Neural cell (in vitro differentiated cells): ENCODE measurements around the gene PPM1N. TPM values are rescaled to one million over a fixed set of nuclear protein-coding genes. Genes with fewer than 3 reads are reported as not detected.

Source experiments
- H2AFZ ChIP-seq: fragments of 200-600, 300-800 bp; sonication (generic), shearing (Covaris generic); 2 replicates; pipeline ENCODE4 v1.6.0; 2014; ENCODE audit warnings: low read depth, mild to moderate bottlenecking, antibody characterized with exemption, low read length, moderate library complexity
- H3F3A ChIP-seq: fragments of 200-600 bp; shearing (Covaris generic); 2 replicates; pipeline ENCODE4 v1.6.1; 2016; ENCODE audit warnings: mild to moderate bottlenecking, moderate library complexity, mixed read lengths, antibody characterized with exemption, low read length; ENCODE audit not compliant: insufficient read depth, poor library complexity, severe bottlenecking
- H3K27ac ChIP-seq: fragments of 200-600, 300-800 bp; sonication (generic), shearing (Covaris generic); 2 replicates; pipeline ENCODE4 v1.5.1; 2014; ENCODE audit warnings: mild to moderate bottlenecking, low read length, moderate library complexity
- H3K27me3 ChIP-seq: fragments of 300-800, 200-600 bp; sonication (generic), shearing (Covaris generic); 2 replicates; pipeline ENCODE4 v1.6.0; 2014; ENCODE audit warnings: mild to moderate bottlenecking, low read depth, low read length, moderate library complexity; ENCODE audit not compliant: insufficient read depth
- H3K36me3 ChIP-seq: fragments of 300-800, 200-600 bp; sonication (generic), shearing (Covaris generic); 2 replicates; pipeline ENCODE4 v1.5.1; 2014; ENCODE audit warnings: mild to moderate bottlenecking, antibody characterized with exemption, low read length, moderate library complexity; ENCODE audit not compliant: insufficient read depth
- H3K4me2 ChIP-seq: fragments of 300-800, 200-600 bp; sonication (generic), shearing (Covaris generic); 2 replicates; pipeline ENCODE4 v1.6.0; 2014; ENCODE audit warnings: mild to moderate bottlenecking, low read length
- H3K4me3 ChIP-seq: fragments of 300-800, 200-600 bp; sonication (generic), shearing (Covaris generic); 2 replicates; pipeline ENCODE4 v1.5.1; 2014; ENCODE audit warnings: mild to moderate bottlenecking, low read length, moderate library complexity
- H3K79me2 ChIP-seq: fragments of 200-600 bp; shearing (Covaris generic); replicated peaks from 2 replicates; pipeline ENCODE4 v1.6.0; 2014; ENCODE audit warnings: mild to moderate bottlenecking, low read length, moderate library complexity; ENCODE audit not compliant: insufficient read depth
- H3K9ac ChIP-seq: fragments of 300-800, 200-600 bp; sonication (generic), shearing (Covaris generic); 2 replicates; pipeline ENCODE4 v1.6.1; 2016; ENCODE audit warnings: mild to moderate bottlenecking, low read length, mixed read lengths
- H3K9me2 ChIP-seq: fragments of 200-600 bp; shearing (Covaris generic); 2 replicates; pipeline ENCODE4 v1.6.1; 2016; ENCODE audit warnings: mild to moderate bottlenecking, low read length, mixed read lengths; ENCODE audit not compliant: insufficient read depth
- H3K9me3 ChIP-seq: fragments of 200-600, 300-800 bp; sonication (generic), shearing (Covaris generic); 2 replicates; pipeline ENCODE4 v1.6.1; 2016; ENCODE audit warnings: mild to moderate bottlenecking, mixed run types, low read length, moderate library complexity, mixed read lengths
- H4K20me1 ChIP-seq: fragments of 200-600 bp; shearing (Covaris generic); 2 replicates; pipeline ENCODE4 v1.6.1; 2016; ENCODE audit warnings: mild to moderate bottlenecking, mixed run types; ENCODE audit not compliant: insufficient read depth
- CTCF ChIP-seq: fragments of 450-650 bp; IDR thresholded peaks from 2 replicates; pipeline ENCODE4 v1.5.1; 2014; ENCODE audit warnings: antibody characterized with exemption, mild to moderate bottlenecking, moderate library complexity; ENCODE audit not compliant: poor library complexity, severe bottlenecking
- EP300 ChIP-seq: fragments of 450-650 bp; conservative IDR thresholded peaks from 2 replicates; pipeline ENCODE4 v1.6.1; 2014; ENCODE audit warnings: antibody characterized with exemption, mild to moderate bottlenecking, moderate library complexity; ENCODE audit not compliant: poor library complexity, severe bottlenecking
- EZH2 ChIP-seq: fragments of 200-600, 300-800 bp; shearing (Covaris generic), sonication (generic); IDR thresholded peaks from 2 replicates; pipeline ENCODE4 v1.6.1; 2014; ENCODE audit warnings: antibody characterized with exemption, low read length, borderline replicate concordance, mild to moderate bottlenecking; ENCODE audit not compliant: insufficient read depth, poor library complexity, severe bottlenecking
- MXI1 ChIP-seq: fragments of 450-650 bp; conservative IDR thresholded peaks from 2 replicates; pipeline ENCODE4 v1.6.1; 2014; ENCODE audit warnings: antibody characterized with exemption, mild to moderate bottlenecking; ENCODE audit not compliant: poor library complexity, severe bottlenecking
- POLR2AphosphoS5 ChIP-seq: IDR thresholded peaks from 2 replicates; pipeline ENCODE4 v1.6.1; 2012
- RAD21 ChIP-seq: fragments of 450-650 bp; conservative IDR thresholded peaks from 2 replicates; pipeline ENCODE4 v1.6.1; 2014; ENCODE audit warnings: antibody characterized with exemption, mild to moderate bottlenecking, moderate library complexity
- REST ChIP-seq: IDR thresholded peaks from 2 replicates; pipeline ENCODE4 v1.6.1; 2012; ENCODE audit warnings: borderline replicate concordance
- SMC3 ChIP-seq: fragments of 450-650 bp; conservative IDR thresholded peaks from 2 replicates; pipeline ENCODE4 v1.6.1; 2014; ENCODE audit warnings: antibody characterized with exemption, mild to moderate bottlenecking, moderate library complexity; ENCODE audit not compliant: poor library complexity
- TAF1 ChIP-seq: IDR thresholded peaks from 2 replicates; pipeline ENCODE4 v1.6.1; 2012; ENCODE audit warnings: low read depth
- polyA plus RNA-seq: library from polyadenylated mRNA; depleted of rRNA; stranded (reverse); fragments of >200 nt; gene quantifications from 2 replicates; pipeline ENCODE4 v1.2.3, GENCODE V29; 2014

The PPM1N gene
- polyA plus RNA-seq, 1 donor from 2014 or later, result 1.0 TPM

DNA sequence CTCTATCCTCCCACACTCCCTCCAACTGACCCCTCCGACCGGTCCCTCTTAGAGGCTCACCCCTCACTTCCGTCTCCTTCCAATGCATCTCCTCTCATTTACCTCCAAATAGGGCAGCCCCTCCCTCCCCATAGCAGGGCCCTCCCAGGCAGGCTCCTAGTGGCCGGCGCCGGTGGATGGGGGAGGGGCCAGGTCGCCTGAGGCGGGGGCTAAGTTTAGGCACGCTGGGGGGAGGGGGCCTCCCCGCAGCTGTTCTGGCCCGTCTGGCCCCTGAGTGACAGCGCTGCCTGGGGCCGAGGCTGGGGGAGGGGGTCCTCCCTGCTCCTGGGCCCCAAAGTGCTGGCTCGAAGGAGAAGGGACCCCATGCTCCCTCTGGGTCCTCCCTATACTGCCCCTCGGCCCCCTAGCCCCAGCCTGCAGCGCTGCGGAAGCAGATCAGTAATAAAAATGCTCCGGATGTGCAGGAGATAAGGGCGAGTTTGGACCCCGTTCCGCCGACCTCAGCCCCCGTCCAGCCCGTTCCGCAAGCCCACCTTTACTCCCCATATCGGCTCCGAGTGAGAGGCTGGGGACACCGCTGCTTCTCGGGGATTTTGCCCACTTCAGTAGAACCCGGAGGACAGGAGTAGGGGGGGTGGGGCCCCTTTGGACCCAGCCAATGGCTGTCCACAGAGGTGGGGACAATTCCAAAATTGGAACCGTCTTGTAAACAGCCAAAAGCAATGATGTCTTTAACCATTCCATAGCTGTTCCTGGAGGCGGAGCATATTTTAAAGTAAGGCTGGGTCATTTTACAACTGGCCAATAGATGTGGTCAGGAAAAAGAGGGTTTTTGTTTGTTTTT lies 5.4 kb upstream of the PPM1N start:
- Histone ChIP-seq H3K4me3 (peak overlapping the region; percentile 66), H3K4me2 (peak overlapping the region; percentile 77), H4K20me1 (peaks cover 12% of the 10 kb centered on the region), H3K9me3 (no peaks in the 10 kb centered on the region), H3K27me3 (peaks cover 7% of the 10 kb centered on the region), H3K36me3 (no peaks in the 10 kb centered on the region), H3F3A (no peaks in the 10 kb centered on the region), H3K9ac (peak overlapping the region; percentile 49), H3K9me2 (no peaks in the 10 kb centered on the region), H3K27ac (no peak overlapping the region), H3K79me2 (peaks cover 3% of the 10 kb centered on the region), H2AFZ (no peak overlapping the region)
- TF ChIP-seq EP300 (no peak), CTCF (no peak), SMC3 (no peak)

DNA sequence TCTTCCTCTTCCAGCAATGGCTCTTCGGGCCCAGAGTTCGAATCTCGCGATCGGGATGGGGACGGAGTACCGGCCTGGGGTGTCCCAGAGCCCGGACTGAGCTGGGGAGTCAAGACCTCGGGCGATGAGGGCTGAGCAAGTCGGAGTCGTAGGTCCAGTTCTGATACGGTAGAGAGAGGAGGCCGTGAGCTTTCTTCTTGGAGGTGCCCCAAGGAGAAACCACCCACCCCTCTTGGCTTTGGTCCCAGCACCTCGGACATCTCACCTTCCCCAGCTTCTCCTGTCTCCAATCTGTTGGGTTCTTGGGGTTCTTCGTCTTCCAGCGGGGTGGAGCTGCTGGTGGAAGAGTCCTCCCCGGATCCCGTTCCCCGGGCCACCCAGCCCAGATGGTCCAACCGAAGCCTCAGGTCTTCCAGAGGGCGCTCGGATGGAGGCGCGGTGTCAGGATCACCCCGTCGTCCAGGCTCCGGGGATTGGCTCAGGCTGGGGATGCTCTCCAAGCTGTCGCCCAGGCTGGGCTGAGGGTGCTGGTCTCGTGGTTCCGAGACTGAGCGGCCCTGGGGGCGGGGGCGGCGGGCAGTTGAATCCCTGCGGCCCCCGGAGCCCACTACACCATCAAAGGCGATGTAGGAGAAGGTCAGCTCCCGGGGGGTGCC lies 3.9 kb upstream of the PPM1N start:
- H3K9ac ChIP-seq, result no peak overlapping the region
- H3K27ac ChIP-seq, result no peak overlapping the region
- H3K4me3 ChIP-seq, result peak overlapping the region; percentile 66
- H3K27me3 ChIP-seq, result peaks cover 23% of the 10 kb centered on the region
- no peak for TF ChIP-seq MXI1
- peaks cover 12% of the 10 kb centered on the region for H4K20me1 ChIP-seq
- H3K36me3 ChIP-seq, result no peaks in the 10 kb centered on the region
- H3K4me2 ChIP-seq, result no peak overlapping the region
- H3K79me2 ChIP-seq, result peaks cover 3% of the 10 kb centered on the region
- H3K9me3 ChIP-seq, result no peaks in the 10 kb centered on the region
- no peaks in the 10 kb centered on the region for H3K9me2 ChIP-seq
- H3F3A ChIP-seq, result no peaks in the 10 kb centered on the region
- H2AFZ ChIP-seq, result no peak overlapping the region

- Histone ChIP-seq H3F3A (no peaks in the 10 kb centered on the region), H3K9me2 (no peaks in the 10 kb centered on the region), H3K4me2 (peak overlapping the region; percentile 65), H3K9me3 (no peaks in the 10 kb centered on the region), H3K36me3 (no peaks in the 10 kb centered on the region), H4K20me1 (peaks cover 12% of the 10 kb centered on the region), H2AFZ (no peak overlapping the region), H3K4me3 (peak overlapping the region; percentile 99), H3K79me2 (peaks cover 3% of the 10 kb centered on the region), H3K27me3 (peaks cover 31% of the 10 kb centered on the region), H3K27ac (no peak overlapping the region), H3K9ac (no peak overlapping the region)
- TF ChIP-seq EZH2, result no peak
- TF ChIP-seq CTCF, result no peak
- no peak for TF ChIP-seq EP300
- TF ChIP-seq RAD21, result no peak
- no peak for TF ChIP-seq POLR2AphosphoS5
- no peak for TF ChIP-seq SMC3
- no peak for TF ChIP-seq REST
- TF ChIP-seq TAF1, result no peak
- TF ChIP-seq MXI1, result no peak
These were observed 3.1 kb upstream of the PPM1N start for GRCh38 chr19:45495178-45495577.
